Adrenal gland (tissue), 5 donors: ENCODE data around the gene FHL5.

ENCODE experiments used
- POLR2A ChIP-seq, 2 donors: fragments of 450-650 bp; IDR thresholded peaks; one replicate each; pipeline ENCODE4 v1.6.1; 2017; ENCODE audit warnings: antibody characterized with exemption in 2 of 2, mild to moderate bottlenecking in 2 of 2, moderate library complexity in 1 of 2
- TF ChIP-seq, protein P1 (sequence below), 6 experiments: fragments of 450-650 bp in 4 of 6; fragments of 200-600 bp in 2 of 6; sonication (generic) in 1 of 6; IDR thresholded peaks; 1 replicate in 5 of 6; 2 replicates in 1 of 6; pipeline versions ENCODE4 v1.5.1 to v1.8.0; 2016 to 2021; ENCODE audit warnings: antibody characterized with exemption in 6 of 6, mild to moderate bottlenecking in 2 of 6, moderate library complexity in 1 of 6
- donor health status: DM: no; HTN: no; CAD: no.

DNA sequence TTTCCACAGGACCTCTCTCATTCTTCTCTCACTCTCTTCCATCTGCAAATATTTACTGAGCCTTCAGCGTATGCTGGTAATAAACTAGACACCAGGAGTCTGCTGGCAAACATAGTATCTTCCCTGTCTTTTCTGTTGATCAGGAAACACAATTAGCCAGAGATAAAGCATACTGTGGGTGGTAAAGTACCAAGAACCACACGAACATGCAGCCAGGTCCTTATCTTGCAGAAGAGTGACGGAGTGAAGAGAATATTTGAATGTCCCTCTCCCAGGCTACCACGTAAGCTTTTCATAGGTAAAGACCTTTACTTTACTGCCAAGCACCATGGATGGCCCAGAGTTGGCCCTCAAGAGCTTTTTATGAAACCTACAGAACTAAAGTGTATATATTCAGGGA, 13.3 kb downstream of the FHL5 start:
- TF ChIP-seq, protein P1, sequence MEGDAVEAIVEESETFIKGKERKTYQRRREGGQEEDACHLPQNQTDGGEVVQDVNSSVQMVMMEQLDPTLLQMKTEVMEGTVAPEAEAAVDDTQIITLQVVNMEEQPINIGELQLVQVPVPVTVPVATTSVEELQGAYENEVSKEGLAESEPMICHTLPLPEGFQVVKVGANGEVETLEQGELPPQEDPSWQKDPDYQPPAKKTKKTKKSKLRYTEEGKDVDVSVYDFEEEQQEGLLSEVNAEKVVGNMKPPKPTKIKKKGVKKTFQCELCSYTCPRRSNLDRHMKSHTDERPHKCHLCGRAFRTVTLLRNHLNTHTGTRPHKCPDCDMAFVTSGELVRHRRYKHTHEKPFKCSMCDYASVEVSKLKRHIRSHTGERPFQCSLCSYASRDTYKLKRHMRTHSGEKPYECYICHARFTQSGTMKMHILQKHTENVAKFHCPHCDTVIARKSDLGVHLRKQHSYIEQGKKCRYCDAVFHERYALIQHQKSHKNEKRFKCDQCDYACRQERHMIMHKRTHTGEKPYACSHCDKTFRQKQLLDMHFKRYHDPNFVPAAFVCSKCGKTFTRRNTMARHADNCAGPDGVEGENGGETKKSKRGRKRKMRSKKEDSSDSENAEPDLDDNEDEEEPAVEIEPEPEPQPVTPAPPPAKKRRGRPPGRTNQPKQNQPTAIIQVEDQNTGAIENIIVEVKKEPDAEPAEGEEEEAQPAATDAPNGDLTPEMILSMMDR (IDR thresholded peaks at IDR 0.05): no peak
- TF ChIP-seq POLR2A (IDR thresholded peaks at IDR 0.05): no peak
